ENCODE results near the gene MIF4GD.
A peak's percentile ranks its signal among the peaks of the same experiment; 100 is the strongest.

The MIF4GD gene

GRCh38 chr17:75267153-75267410 is 3.9 kb downstream of the MIF4GD start:
- in situ Hi-C loops (cut with HindIII; ENCODE audit: low sequenced_read_pairs): no loop called here
- TF ChIP-seq CTCF (IDR thresholded peaks at IDR 0.05; ENCODE audit: low read depth, low read length): no peak
- DNase-seq (ENCODE audit: low read depth, low spot score): no peak

GRCh38 chr17:75266316-75267152 is 4.5 kb downstream of the MIF4GD start:
- DNase-seq (ENCODE audit: low read depth, low spot score): no peak
- no peak overlapping the region for H3K4me3 ChIP-seq (ENCODE audit: low read depth, low read length)
- in situ Hi-C loops (cut with HindIII; ENCODE audit: low sequenced_read_pairs): no loop called here
- TF ChIP-seq CTCF (IDR thresholded peaks at IDR 0.05; ENCODE audit: low read depth, low read length): no peak

More at GRCh38 chr17:75267153-75267410, 3.9 kb downstream of the MIF4GD start:
- no peak overlapping the region for H3K4me3 ChIP-seq (ENCODE audit: low read depth, low read length)

GRCh38 chr17:75265614-75266315 is 5.3 kb downstream of the MIF4GD start:
- in situ Hi-C loops (cut with HindIII; ENCODE audit: low sequenced_read_pairs): no loop called here
- DNase-seq (ENCODE audit: low read depth, low spot score): no peak
- H3K4me3 ChIP-seq (ENCODE audit: low read depth, low read length): no peak overlapping the region

GRCh38 chr17:75263055-75263454 is 8.0 kb downstream of the MIF4GD start:
- TF ChIP-seq CTCF (IDR thresholded peaks at IDR 0.05; ENCODE audit: low read depth, low read length): no peak
- DNase-seq (ENCODE audit: low read depth, low spot score): no peak
- in situ Hi-C loops (cut with HindIII; ENCODE audit: low sequenced_read_pairs): no loop called here
- H3K4me3 ChIP-seq (ENCODE audit: low read depth, low read length): no peak overlapping the region

More at GRCh38 chr17:75265614-75266315, 5.3 kb downstream of the MIF4GD start:
- no peak for TF ChIP-seq CTCF (IDR thresholded peaks at IDR 0.05; ENCODE audit: low read depth, low read length)

GRCh38 chr17:75262112-75262606 is 8.9 kb downstream of the MIF4GD start:
- no peak for TF ChIP-seq CTCF (IDR thresholded peaks at IDR 0.05; ENCODE audit: low read depth, low read length)
- H3K4me3 ChIP-seq (ENCODE audit: low read depth, low read length): peak overlapping the region; percentile 93
- in situ Hi-C loops (cut with HindIII; ENCODE audit: low sequenced_read_pairs): no loop called here
- DNase-seq (ENCODE audit: low read depth, low spot score): no peak

GRCh38 chr17:75261336-75262111 is 9.5 kb downstream of the MIF4GD start, which contains the start of the genes GGA3 and MRPS7:
Gene GGA3 (minus strand): TSS chr17:75261606. CDS start chr17:75261587, 19 bp downstream.
Gene MRPS7 (plus strand): TSS chr17:75261879. CDS start chr17:75261901, 22 bp downstream.
- peak; percentile 0 for TF ChIP-seq CTCF (IDR thresholded peaks at IDR 0.05; ENCODE audit: low read depth, low read length)
- H3K4me3 ChIP-seq (ENCODE audit: low read depth, low read length): peak within 1 kb of the TSS; percentile 93
- peak; percentile 94 for DNase-seq (ENCODE audit: low read depth, low spot score)
- in situ Hi-C loops (cut with HindIII; ENCODE audit: low sequenced_read_pairs): no loop called here

All from astrocyte of the spinal cord (primary cell).